C4-2B (cell line): ENCODE results near the gene LRRC59.

Experiments used
- H3K27ac ChIP-seq: fragments of 450-650 bp; 2 replicates; pipeline ENCODE4 v1.5.1; 2017
- CTCF ChIP-seq: fragments of 450-650 bp; conservative IDR thresholded peaks from 2 replicates; pipeline ENCODE4 v1.5.1; 2017; ENCODE audit warnings: mild to moderate bottlenecking
- ZFX ChIP-seq: fragments of 450-650 bp; IDR thresholded peaks from 2 replicates; pipeline ENCODE4 v1.6.1; 2017

The LRRC59 gene

GRCh38 chr17:50332196-50332595 is 65.1 kb downstream of the LRRC59 start:
- H3K27ac ChIP-seq, result no peak overlapping the region
- no peak for TF ChIP-seq ZFX
- no peak for TF ChIP-seq CTCF
